Epithelial cell of prostate (primary cell): Measurements from ENCODE around the gene UNC5A.

ENCODE experiments used
- DNase-seq: peaks from one replicate; pipeline ENCODE4 v3.0.0-alpha.2; 2011; ENCODE audit warnings: low read depth, low spot score
- H3K27ac ChIP-seq: fragments of 450-650 bp; 2 replicates; pipeline ENCODE4 v1.5.1; 2017; ENCODE audit warnings: mild to moderate bottlenecking

The UNC5A gene

GRCh38 chr5:176875014-176875550 is 64.7 kb downstream of the UNC5A start:
- H3K27ac ChIP-seq, result no peak overlapping the region
- DNase-seq, result no peak

GRCh38 chr5:176875783-176876505 is 65.6 kb downstream of the UNC5A start:
- no peak for DNase-seq
- H3K27ac ChIP-seq, result no peak overlapping the region

DNA sequence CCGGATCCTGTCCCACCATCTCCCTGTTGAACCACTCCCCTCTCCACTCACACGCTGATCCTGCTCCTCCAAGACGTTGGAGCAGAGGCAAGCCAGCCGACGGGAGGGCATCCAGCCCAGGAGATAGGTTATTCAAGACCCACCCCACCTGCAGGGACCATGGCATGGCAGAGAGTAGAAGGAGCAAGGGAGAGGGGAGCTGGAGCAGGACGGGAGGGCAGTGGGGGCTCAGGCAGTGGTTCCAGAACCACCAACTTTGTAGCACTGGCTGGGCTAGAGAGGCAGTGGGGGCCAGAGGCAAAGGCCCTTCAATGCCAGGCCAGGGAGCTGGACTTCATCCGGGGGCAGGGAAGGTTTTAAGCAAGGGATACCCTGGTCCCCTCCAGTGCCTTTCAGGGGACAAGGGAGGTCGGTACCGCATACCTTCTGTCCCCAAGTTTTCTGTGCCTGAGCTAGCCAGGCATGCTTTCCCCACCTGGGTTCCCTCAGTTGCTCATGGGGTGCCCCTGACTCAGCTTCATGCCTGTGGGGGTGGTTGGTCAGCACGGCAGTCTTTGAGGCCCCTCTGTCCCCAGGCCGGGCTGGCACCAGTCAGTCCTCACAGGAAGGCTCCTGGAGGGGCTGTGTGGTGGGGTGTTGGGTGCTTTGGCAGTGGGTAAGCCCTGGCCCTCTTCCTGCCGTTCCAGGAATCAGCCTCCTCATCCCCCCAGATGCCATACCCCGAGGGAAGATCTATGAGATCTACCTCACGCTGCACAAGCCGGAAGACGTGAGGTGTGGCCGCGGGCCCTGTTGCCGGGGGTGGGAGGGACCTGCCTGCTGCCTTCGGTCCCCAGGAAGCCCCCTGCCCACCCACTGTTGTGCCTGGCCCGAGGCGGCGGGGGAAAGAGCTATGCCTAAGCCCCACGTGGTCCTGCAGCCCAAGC is 66.4 kb downstream of the UNC5A start:
- no peak for DNase-seq
- H3K27ac ChIP-seq, result no peak overlapping the region

GRCh38 chr5:176877793-176878331 is 67.5 kb downstream of the UNC5A start:
- no peak overlapping the region for H3K27ac ChIP-seq
- no peak for DNase-seq

- no peak for DNase-seq
Measured at GRCh38 chr5:176878463-176878862, 68.1 kb downstream of the UNC5A start.

GRCh38 chr5:176878906-176879662 is 68.7 kb downstream of the UNC5A start:
- H3K27ac ChIP-seq, result no peak overlapping the region
- DNase-seq, result no peak

More at GRCh38 chr5:176878463-176878862, 68.1 kb downstream of the UNC5A start:
- H3K27ac ChIP-seq, result no peak overlapping the region

GRCh38 chr5:176879663-176880361 is 69.5 kb downstream of the UNC5A start:
- no peak overlapping the region for H3K27ac ChIP-seq
- no peak for DNase-seq

DNA sequence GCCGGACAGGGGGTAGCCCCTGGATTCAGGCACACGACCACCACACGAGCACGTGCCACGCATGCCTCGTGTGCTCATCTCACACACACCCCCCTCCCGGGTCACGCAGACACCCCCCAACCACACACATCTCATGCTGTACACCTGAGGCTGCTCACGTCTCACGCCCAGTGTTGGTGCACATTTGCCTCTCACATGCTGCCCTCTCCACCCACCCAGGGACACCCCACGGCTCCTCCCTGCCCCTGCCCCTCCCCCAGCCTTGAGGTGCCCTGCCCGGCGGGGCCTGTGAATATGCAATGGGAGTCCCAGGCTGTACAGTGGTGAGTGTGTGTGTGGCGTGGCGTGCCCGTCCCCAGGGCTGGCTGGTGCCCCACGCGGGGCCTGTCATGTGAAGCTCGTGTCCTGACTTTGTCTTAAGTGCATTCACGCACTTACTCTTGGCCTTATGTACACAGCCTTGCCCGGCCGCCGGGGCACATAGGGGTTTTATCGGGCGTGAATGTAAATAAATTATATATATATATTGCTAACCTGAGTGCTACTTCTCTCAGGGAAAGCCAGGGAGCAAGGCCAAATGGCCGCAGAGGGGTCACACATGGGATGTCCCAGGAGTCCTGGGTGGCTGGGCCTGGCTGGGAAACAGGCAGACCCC is 70.1 kb downstream of the UNC5A start:
- DNase-seq, result no peak

DNA sequence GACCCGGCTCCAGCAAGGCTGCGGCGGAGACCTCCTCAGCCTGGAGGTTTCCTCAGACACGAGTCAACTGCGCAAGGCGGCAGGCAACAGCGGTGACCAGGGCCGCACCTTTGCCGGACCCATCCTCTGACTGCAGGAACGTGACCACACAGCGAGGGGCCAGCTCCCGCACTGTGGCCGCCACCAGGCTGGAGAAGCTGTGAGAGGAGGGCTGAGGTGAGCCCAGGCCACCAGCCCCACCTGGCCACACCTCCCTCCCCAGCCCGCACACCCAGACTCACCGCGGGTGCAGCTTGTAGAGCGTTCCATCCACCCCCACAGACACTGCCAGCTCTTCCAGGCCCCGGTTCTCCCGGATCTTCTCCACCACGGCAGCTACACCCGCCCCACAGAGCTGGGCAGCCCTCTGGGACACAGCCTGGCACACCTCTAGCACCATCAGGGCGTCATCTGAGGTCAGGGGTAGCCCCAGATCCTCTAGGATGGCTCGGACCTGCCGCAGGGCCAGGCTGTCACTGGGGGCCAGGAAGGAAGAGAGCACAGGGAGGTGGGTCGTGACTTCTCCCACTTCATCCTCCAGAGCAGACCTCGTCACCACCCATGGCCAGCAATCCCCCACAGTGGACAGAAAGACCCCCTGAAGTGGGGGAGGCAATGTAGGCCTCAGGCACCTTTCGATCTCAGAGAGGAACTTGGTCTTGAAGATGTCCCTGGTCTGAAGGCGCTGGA is 70.8 kb downstream of the UNC5A start:
- DNase-seq, result no peak
- no peak overlapping the region for H3K27ac ChIP-seq

More for the DNA sequence above, 70.1 kb downstream of the UNC5A start:
- no peak overlapping the region for H3K27ac ChIP-seq

- no peak for DNase-seq
- no peak overlapping the region for H3K27ac ChIP-seq
Measured at GRCh38 chr5:176881816-176882566, 71.6 kb downstream of the UNC5A start.

DNA sequence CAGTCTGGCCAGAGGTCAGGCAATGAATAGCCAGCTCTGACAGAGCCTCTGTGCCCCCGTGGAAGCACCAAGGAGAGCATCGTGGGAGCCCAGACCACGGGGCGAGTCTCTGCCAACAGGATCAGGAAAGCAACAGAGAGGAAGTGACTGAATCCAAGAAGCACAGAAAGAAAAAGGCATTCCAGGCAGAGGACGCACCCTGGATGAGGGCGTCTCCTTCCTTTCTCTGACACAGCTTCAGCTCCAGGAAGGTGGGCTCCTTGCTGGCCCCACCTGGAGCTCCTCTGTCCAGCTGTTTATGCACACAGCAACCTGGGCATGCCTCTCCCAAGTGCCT is 72.2 kb downstream of the UNC5A start:
- DNase-seq, result no peak
- no peak overlapping the region for H3K27ac ChIP-seq

- no peak for DNase-seq
- no peak overlapping the region for H3K27ac ChIP-seq
Measured at GRCh38 chr5:176883700-176884570, 73.6 kb downstream of the UNC5A start.

DNA sequence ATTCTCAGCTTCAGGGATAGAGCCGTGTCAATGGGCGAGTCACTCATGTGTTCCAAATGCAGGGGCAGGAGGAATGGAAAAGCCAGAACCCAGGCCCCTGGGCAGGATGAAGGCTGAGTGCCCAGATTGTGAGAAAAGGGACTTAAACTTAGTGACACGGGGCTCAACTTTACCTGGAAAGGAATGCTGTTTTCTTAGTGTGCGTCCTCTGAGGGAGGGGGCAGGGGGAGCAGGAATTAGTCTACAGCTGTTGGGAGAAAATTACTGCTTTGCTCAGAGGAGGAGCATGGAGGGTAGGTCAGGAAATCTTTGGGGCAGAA is 74.2 kb downstream of the UNC5A start:
- no peak overlapping the region for H3K27ac ChIP-seq

GRCh38 chr5:176886336-176887251 is 76.2 kb downstream of the UNC5A start:
- H3K27ac ChIP-seq, result no peak overlapping the region
- no peak for DNase-seq

More for the DNA sequence above, 74.2 kb downstream of the UNC5A start:
- no peak for DNase-seq

DNA sequence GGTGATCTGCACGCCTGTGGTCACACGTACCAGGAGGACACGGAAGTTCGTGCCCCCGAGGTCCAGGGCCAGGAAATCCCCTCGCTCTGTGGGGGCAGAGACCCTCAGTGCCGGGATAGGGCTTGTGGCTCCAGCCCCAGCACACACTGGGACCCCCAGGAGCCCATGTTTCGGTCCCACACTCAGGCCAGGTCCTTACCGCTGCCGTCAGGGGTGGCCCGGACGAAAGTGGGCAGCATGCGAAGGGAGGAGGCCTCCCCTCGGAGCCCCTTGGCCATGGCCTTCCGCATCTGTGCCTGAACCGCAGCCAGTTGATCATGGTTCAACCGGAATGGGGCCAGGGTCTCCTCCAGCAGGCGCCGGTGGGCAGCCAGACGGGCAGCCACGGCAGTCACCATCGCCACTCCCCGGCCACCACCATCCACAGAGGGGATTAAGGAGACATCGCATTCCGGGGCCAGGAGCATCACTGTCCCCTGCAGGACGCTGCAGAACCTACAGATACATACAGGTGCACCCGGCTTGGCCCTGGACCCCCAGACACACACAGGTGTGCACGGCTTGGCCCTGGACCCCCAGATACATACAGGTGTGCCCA is 77.0 kb downstream of the UNC5A start:
- DNase-seq, result no peak
- no peak overlapping the region for H3K27ac ChIP-seq
